Coronary artery (tissue), 2 donors: ENCODE measurements around the gene PTPRM.

Experiments used
- DNase-seq: peaks from one replicate; pipeline ENCODE4 v3.0.0-alpha.2; 2017; ENCODE audit warnings: low spot score
- H3K27ac ChIP-seq, 2 donors: fragments of 200-600 bp; sonication (generic); one replicate each; pipeline ENCODE4 v1.5.1; 2016 to 2019
- H3K4me3 ChIP-seq: fragments of 200-600 bp; sonication (generic); 2 replicates; pipeline ENCODE4 v1.5.1; 2016; ENCODE audit warnings: mild to moderate bottlenecking, moderate library complexity
- TF ChIP-seq, protein P1 (sequence below): fragments of 200-600 bp; sonication (generic); IDR thresholded peaks from one replicate; pipeline ENCODE4 v1.5.1; 2019; ENCODE audit warnings: antibody characterized with exemption

PTPRM gene

DNA sequence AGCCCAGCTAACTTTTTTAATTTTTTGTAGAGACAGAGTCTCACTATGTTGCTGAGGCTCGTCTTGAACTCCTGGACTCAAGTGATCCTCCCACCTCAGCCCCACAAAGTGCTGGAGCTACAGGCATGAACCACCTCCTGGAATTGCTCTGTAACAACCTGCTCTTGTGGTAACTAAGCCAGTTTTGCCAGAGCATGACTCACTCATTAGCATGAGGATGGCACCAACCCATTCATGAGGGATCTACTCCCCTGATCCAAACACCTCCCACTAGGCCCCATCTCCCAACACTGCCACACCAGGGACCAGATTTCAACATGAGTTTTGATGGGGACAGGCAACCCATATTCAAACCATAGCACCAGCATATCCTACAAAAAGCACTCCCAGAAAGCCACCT is 693.2 kb downstream of the PTPRM start:
- no peak overlapping the region for H3K4me3 ChIP-seq
- no peak overlapping the region for H3K27ac ChIP-seq
- DNase-seq: no peak
- TF ChIP-seq, protein P1, sequence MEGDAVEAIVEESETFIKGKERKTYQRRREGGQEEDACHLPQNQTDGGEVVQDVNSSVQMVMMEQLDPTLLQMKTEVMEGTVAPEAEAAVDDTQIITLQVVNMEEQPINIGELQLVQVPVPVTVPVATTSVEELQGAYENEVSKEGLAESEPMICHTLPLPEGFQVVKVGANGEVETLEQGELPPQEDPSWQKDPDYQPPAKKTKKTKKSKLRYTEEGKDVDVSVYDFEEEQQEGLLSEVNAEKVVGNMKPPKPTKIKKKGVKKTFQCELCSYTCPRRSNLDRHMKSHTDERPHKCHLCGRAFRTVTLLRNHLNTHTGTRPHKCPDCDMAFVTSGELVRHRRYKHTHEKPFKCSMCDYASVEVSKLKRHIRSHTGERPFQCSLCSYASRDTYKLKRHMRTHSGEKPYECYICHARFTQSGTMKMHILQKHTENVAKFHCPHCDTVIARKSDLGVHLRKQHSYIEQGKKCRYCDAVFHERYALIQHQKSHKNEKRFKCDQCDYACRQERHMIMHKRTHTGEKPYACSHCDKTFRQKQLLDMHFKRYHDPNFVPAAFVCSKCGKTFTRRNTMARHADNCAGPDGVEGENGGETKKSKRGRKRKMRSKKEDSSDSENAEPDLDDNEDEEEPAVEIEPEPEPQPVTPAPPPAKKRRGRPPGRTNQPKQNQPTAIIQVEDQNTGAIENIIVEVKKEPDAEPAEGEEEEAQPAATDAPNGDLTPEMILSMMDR: no peak

DNA sequence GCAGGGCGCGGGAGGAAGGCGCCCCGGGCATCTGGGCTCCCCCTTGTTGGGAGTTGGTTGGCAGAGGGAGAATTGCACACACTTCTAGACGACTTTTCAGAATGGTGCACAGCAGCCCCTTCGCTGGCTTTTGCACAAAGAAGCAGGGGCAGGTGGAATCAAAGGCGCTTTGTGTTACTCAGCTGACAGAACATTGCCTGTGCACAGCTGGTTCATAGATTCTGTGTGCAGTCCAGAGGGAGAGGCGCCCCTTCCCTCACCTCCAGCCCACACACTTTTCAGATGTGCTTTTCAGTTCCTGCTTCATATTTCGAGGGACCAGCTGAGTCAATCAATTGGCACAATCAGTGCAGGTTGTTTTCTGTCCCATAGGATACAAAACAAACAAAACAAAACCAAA is 693.7 kb downstream of the PTPRM start:
- TF ChIP-seq, protein P1: no peak
- no peak for DNase-seq
- Histone ChIP-seq H3K4me3 (no peak overlapping the region), H3K27ac (no peak overlapping the region)

DNA sequence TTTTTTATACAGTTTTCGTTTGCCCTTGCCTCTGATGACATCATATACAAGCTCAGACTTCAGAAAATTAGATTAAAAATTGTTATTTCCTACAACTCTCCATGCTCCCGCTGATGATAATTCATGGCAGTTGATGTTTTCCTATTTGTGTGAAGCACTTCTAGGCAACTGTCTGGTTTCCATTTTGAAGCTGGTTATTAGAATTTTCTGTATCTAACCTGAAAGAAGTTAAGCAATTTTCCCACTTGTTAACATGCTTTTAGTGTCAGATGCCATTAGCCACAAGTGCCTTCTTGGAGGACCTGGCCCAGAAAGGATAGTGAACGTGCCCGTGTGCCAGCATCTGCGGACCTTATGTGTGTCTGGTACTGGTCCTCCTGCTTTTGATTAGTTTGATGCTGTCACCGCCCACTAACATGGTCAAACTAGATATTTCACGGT is 694.6 kb downstream of the PTPRM start:
- no peak overlapping the region for H3K4me3 ChIP-seq
- no peak for DNase-seq
- TF ChIP-seq, protein P1: no peak

DNA sequence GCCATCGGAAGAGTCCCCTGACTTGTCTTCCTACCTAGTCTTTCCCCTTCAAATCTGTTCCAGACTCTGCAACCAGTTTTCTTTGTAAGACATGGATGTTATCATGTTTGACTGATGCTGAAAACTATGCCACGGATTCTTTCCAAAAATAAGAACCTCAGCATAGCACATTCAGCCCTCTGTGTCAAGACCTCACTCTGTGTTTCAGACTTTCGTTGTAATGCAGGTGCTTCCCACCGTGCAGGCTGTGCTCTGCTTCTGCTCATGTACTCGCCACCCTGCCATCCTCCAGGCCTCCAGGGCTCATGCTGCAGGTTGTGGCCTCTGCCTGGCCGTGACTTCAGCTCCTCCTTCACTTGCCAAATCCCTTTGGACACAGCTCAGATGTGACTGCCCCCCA is 695.1 kb downstream of the PTPRM start:
- H3K27ac ChIP-seq: no peak overlapping the region
- DNase-seq: no peak
- TF ChIP-seq, protein P1: no peak

More for the DNA sequence above, 694.6 kb downstream of the PTPRM start:
- no peak overlapping the region for H3K27ac ChIP-seq

DNA sequence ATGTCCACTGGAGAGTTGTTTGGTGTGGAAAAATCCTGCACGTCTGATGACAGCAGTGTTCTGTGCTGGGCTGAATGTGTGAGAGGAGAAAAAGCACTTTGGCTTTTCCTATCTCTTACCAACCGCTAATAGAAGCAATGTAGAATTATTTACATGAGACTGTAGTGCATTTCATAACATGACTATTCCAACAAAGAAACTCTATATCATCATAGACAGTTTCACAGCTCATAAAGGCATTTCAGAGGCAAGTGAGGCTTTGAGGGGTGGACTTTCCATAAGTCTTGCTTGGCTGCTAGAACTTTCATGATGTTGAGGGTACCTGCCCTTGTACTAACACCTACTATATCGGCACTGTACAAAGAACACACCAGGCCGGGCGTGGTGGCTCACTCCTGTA is 697.0 kb downstream of the PTPRM start:
- Histone ChIP-seq H3K27ac (no peak overlapping the region), H3K4me3 (no peak overlapping the region)
- DNase-seq: no peak
- TF ChIP-seq, protein P1: no peak

More for the DNA sequence above, 695.1 kb downstream of the PTPRM start:
- no peak overlapping the region for H3K4me3 ChIP-seq

DNA sequence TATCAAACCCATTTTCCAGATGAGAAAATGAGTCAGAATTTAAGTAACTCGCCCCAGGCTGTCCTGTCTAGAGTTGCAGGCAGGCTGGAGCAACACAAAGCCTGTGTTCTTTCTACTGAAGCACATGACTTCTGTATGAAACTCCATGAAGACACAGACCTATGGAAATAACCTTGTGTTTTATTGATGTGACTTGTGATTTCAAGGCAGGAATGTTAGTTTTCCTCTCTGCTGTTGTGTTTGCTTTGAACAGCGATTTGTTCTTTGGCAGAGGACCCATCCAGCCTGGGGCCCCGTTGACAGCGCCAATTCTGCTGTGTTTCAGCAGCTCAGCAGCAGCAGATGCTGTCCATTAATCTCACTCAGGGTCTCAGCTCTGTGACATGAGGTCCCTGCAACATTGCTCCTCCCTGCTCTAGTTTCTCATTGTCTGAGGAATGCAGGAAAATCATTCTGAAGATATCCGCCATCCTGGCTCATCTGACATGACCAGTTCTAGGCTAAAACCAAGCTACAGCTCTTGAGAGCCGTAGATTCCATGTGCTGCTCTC is 697.8 kb downstream of the PTPRM start:
- no peak overlapping the region for H3K4me3 ChIP-seq
- H3K27ac ChIP-seq: no peak overlapping the region
- DNase-seq: no peak
- TF ChIP-seq, protein P1: no peak

DNA sequence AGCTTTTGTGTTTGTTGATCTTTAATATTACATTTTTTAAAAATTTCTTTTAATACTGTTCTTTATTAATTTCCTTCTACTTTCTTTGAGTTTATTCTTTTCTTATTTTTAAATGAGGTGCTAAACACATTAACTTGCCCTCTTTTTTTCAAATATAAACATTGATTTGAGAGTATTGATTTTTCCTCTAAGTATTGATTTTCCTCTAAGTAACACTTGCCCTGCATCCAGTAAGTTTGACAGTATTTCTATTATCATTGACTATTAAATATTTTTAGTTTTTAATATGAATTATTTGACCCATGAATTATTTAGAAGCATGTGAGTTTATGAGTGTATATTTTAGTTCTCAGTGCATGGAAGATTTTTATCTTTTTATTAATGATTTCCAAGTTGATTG is 705.1 kb downstream of the PTPRM start:
- no peak overlapping the region for H3K27ac ChIP-seq
- TF ChIP-seq, protein P1: no peak
- no peak for DNase-seq
- H3K4me3 ChIP-seq: no peak overlapping the region
